Vagina (tissue), 2 donors: Measurements from ENCODE around the gene CRYBG1.

Source experiments
- CTCF ChIP-seq, 3 experiments: fragments of 450-650 bp in 2 of 3; fragments of 200-600 bp in 1 of 3; sonication (generic) in 1 of 3; IDR thresholded peaks; one replicate each; pipeline ENCODE4 v1.5.1; 2017 to 2019; ENCODE audit warnings: antibody characterized with exemption in 3 of 3, mild to moderate bottlenecking in 2 of 3, moderate library complexity in 2 of 3
- POLR2A ChIP-seq, 2 donors: fragments of 450-650 bp; IDR thresholded peaks; one replicate each; pipeline ENCODE4 v1.6.1; 2017; ENCODE audit warnings: antibody characterized with exemption in 2 of 2, mild to moderate bottlenecking in 2 of 2, moderate library complexity in 2 of 2
- POLR2AphosphoS5 ChIP-seq, 2 donors: sonication (generic); formaldehyde crosslinking; IDR thresholded peaks; one replicate each; pipeline ENCODE4 v1.9.0; 2017; ENCODE audit warnings: antibody characterized with exemption in 2 of 2, mild to moderate bottlenecking in 2 of 2, low read depth in 1 of 2; ENCODE audit not compliant: insufficient read depth in 1 of 2

- TF ChIP-seq CTCF (IDR thresholded peaks at IDR 0.05) (no peak), POLR2AphosphoS5 (IDR thresholded peaks at IDR 0.05; ENCODE audit: insufficient read depth in 1 of 2, low read depth in 1 of 2) (no peak), POLR2A (IDR thresholded peaks at IDR 0.05) (no peak)
Observed at GRCh38 chr6:106425382-106425781, 64.9 kb downstream of the CRYBG1 start.
